ENCODE data around the gene EPHA8.

DNA sequence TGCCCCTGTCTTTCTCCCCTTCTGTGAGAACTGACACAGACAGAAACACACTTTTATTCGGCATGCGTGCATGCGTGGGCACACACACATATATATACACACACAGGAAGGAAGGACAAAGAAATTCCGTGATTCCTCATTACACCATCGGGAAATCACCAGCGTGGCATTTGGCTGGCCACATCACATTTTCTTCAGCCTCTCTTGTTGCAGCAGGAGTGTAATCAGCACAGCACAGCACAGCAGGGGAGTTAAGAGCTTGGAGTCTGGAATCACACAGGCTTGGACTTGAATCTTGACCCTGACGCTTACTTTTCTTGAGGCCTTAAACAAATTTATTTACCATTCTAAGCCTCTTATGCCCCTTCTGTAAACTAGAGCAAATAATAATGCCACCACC lies 45.3 kb upstream of the EPHA8 start:
- TF ChIP-seq MTA1 (IDR thresholded peaks at IDR 0.05; ENCODE audit: borderline replicate concordance) = no peak
- TF ChIP-seq POLR2A (conservative IDR thresholded peaks at IDR 0.05) = no peak
- no peak for TF ChIP-seq OTX1 (CRISPR knock-in tag; IDR thresholded peaks at IDR 0.05)
- TF ChIP-seq, protein P1, sequence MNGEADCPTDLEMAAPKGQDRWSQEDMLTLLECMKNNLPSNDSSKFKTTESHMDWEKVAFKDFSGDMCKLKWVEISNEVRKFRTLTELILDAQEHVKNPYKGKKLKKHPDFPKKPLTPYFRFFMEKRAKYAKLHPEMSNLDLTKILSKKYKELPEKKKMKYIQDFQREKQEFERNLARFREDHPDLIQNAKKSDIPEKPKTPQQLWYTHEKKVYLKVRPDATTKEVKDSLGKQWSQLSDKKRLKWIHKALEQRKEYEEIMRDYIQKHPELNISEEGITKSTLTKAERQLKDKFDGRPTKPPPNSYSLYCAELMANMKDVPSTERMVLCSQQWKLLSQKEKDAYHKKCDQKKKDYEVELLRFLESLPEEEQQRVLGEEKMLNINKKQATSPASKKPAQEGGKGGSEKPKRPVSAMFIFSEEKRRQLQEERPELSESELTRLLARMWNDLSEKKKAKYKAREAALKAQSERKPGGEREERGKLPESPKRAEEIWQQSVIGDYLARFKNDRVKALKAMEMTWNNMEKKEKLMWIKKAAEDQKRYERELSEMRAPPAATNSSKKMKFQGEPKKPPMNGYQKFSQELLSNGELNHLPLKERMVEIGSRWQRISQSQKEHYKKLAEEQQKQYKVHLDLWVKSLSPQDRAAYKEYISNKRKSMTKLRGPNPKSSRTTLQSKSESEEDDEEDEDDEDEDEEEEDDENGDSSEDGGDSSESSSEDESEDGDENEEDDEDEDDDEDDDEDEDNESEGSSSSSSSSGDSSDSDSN (IDR thresholded peaks at IDR 0.05; ENCODE audit: borderline replicate concordance in 1 of 2, low read depth in 2 of 2, low read length in 2 of 2) = no peak
- TF ChIP-seq ZNF217 (CRISPR knock-in tag; IDR thresholded peaks at IDR 0.05) = no peak
- TF ChIP-seq EGR1 (conservative IDR thresholded peaks at IDR 0.05) = no peak
- no peak for TF ChIP-seq CBX1 (IDR thresholded peaks at IDR 0.05; ENCODE audit: low read depth)
- TF ChIP-seq, protein P2, sequence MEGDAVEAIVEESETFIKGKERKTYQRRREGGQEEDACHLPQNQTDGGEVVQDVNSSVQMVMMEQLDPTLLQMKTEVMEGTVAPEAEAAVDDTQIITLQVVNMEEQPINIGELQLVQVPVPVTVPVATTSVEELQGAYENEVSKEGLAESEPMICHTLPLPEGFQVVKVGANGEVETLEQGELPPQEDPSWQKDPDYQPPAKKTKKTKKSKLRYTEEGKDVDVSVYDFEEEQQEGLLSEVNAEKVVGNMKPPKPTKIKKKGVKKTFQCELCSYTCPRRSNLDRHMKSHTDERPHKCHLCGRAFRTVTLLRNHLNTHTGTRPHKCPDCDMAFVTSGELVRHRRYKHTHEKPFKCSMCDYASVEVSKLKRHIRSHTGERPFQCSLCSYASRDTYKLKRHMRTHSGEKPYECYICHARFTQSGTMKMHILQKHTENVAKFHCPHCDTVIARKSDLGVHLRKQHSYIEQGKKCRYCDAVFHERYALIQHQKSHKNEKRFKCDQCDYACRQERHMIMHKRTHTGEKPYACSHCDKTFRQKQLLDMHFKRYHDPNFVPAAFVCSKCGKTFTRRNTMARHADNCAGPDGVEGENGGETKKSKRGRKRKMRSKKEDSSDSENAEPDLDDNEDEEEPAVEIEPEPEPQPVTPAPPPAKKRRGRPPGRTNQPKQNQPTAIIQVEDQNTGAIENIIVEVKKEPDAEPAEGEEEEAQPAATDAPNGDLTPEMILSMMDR (IDR thresholded peaks at IDR 0.05 in 2 of 3, conservative IDR thresholded peaks at IDR 0.05 in 1 of 3; ENCODE audit: insufficient read depth in 2 of 3, low read depth in 1 of 3, low read length in 3 of 3) = no peak
- TF ChIP-seq, protein P3, sequence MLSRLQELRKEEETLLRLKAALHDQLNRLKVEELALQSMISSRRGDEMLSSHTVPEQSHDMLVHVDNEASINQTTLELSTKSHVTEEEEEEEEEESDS (CRISPR knock-in tag; IDR thresholded peaks at IDR 0.05) = no peak
- no peak for TF ChIP-seq NR2F6 (CRISPR knock-in tag; IDR thresholded peaks at IDR 0.05)

All from K562 (cell line).